Activated CD8-positive, alpha-beta memory T cell treated with anti-CD3 and anti-CD28 coated beads, Interleukin-2, amount 10 ng/mL, durations not matched to agents 7 days and 5 days (primary cell): Measurements from ENCODE around the gene TERF2IP. TPM values are rescaled to one million over a fixed set of nuclear protein-coding genes. Genes with fewer than 3 reads are reported as not detected.

Experiments used
- ATAC-seq: fragments of 150-1000 bp; cut with Tn5 transposase; one replicate; pipeline ENCODE4 v1.10.0; 2021; ENCODE audit warnings: moderate library complexity
- CTCF ChIA-PET: fragments of 350-600 bp; sonication (Branson Sonifier 250); formaldehyde crosslinking; loops from one replicate; lab custom pipeline; 2021; ENCODE audit warnings: antibody characterized with exemption; lab: Charles Lee
- DNase-seq: peaks from one replicate; pipeline ENCODE4 v3.0.0-alpha.2; 2020
- H3K27ac Mint-ChIP-seq: one replicate; pipeline ENCODE4 v1.8.0; 2021; ENCODE audit warnings: mild to moderate bottlenecking, mixed read lengths
- H3K27me3 Mint-ChIP-seq: one replicate; pipeline ENCODE4 v1.8.0; 2021; ENCODE audit warnings: mixed read lengths
- H3K36me3 Mint-ChIP-seq: one replicate; pipeline ENCODE4 v1.8.0; 2021; ENCODE audit warnings: mild to moderate bottlenecking, mixed read lengths
- H3K4me1 Mint-ChIP-seq: one replicate; pipeline ENCODE4 v1.8.0; 2021; ENCODE audit warnings: mixed read lengths
- H3K4me3 Mint-ChIP-seq: one replicate; pipeline ENCODE4 v1.8.0; 2021; ENCODE audit warnings: mild to moderate bottlenecking, moderate library complexity, mixed read lengths
- H3K9me3 Mint-ChIP-seq: one replicate; pipeline ENCODE4 v1.8.0; 2022; ENCODE audit warnings: low read depth, mixed read lengths
- total RNA-seq, 2 experiments: library from RNA; stranded (reverse); gene quantifications; one replicate each; pipeline ENCODE4 v1.2.3, GENCODE V29; 2021

The TERF2IP gene
- total RNA-seq, 2 experiments from 2014 or later: 71.1 to 91.4 TPM

DNA sequence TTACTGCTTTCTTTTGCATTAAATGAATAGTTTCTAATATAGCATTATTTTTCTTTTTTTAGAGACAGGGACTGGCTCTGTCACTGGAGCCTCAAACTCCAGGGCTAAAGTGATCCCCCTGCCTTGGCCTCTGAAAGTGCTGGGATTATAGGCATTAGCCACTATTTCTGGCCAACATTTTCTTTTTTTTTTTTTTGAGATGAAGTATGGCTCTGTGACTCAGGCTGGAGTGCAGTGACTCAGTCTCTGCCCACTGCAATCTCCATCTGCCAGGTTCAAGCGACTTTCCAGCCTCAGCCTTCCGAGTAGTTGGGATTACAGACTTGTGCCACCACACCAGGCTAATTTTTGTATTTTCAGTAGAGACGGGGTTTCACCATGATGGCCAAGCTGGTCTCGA, 55.7 kb downstream of the TERF2IP start:
- DNase-seq (no peak), ATAC-seq (no peak)
- H3K27me3 Mint-ChIP-seq: peaks cover 5% of the 10 kb centered on the region
- no peaks in the 10 kb centered on the region for H3K9me3 Mint-ChIP-seq
- H3K36me3 Mint-ChIP-seq: no peaks in the 10 kb centered on the region
- no peak overlapping the region for H3K4me3 Mint-ChIP-seq
- no peaks in the 10 kb centered on the region for H3K4me1 Mint-ChIP-seq
- CTCF ChIA-PET: no interaction called here
- no peak overlapping the region for H3K27ac Mint-ChIP-seq

Other genes with a start within 250 kb of the TERF2IP start
- 10 to 100 TPM; 31.4 to 44.0 TPM for gene CFDP1, start 214.3 kb upstream of the TERF2IP start, total RNA-seq
- 10 to 100 TPM; 31.1 to 33.7 TPM for gene TMEM170A, start 183.1 kb upstream of the TERF2IP start, total RNA-seq
- under 1 TPM in 1 of 2 experiments, not detected in 1; 0.05 TPM for gene CHST6, start 152.3 kb upstream of the TERF2IP start, total RNA-seq
- under 1 TPM in 1 of 2 experiments, not detected in 1; 0.14 TPM for gene CHST5, start 111.7 kb upstream of the TERF2IP start, total RNA-seq
- 1 to 10 TPM; 2.9 to 3.2 TPM for gene TMEM231, start 91.5 kb upstream of the TERF2IP start, total RNA-seq
- 10 to 100 TPM; 59.9 to 70.8 TPM for gene GABARAPL2, start 81.4 kb upstream of the TERF2IP start, total RNA-seq
- gene ADAT1, start 24.5 kb upstream of the TERF2IP start, total RNA-seq: 10 to 100 TPM; 48.3 to 57.2 TPM
- 100 to 1,000 TPM; 182 to 220 TPM for gene KARS1, start 108 bp upstream of the TERF2IP start, total RNA-seq
- not detected for gene CPHXL2, start 29.2 kb downstream of the TERF2IP start, total RNA-seq
- not detected for gene DUXB, start 53.7 kb downstream of the TERF2IP start, total RNA-seq
- gene CPHXL, start 78.7 kb downstream of the TERF2IP start, total RNA-seq: not detected